OCI-LY3 (cell line): ENCODE results near the gene GLCE.

Source experiments
- H2AFZ ChIP-seq: fragments of 200-600, 300-600 bp; shearing (Covaris generic); 2 replicates; pipeline ENCODE4 v1.6.0; 2014; ENCODE audit warnings: antibody characterized with exemption, low read depth, low read length
- H3K27ac ChIP-seq: fragments of 200-600, 300-600 bp; sonication (generic); 2 replicates; pipeline ENCODE4 v1.5.1; 2014; ENCODE audit warnings: mild to moderate bottlenecking, low read length, moderate library complexity, mixed read lengths
- H3K27me3 ChIP-seq: fragments of 200-600, 300-600 bp; sonication (generic); 2 replicates; pipeline ENCODE4 v1.6.1; 2014; ENCODE audit warnings: low read depth, low read length, mixed read lengths
- H3K36me3 ChIP-seq: fragments of 200-600, 300-600 bp; sonication (generic); replicated peaks from 2 replicates; pipeline ENCODE3; 2014; ENCODE audit warnings: low read depth, low read length, mixed read lengths
- H3K4me1 ChIP-seq: fragments of 300-600, 200-600 bp; sonication (generic); 2 replicates; pipeline ENCODE4 v1.6.1; 2014; ENCODE audit warnings: low read length, mixed read lengths
- H3K4me2 ChIP-seq: fragments of 200-600, 300-600 bp; sonication (generic); 2 replicates; pipeline ENCODE4 v1.6.1; 2014; ENCODE audit warnings: low read length, mixed read lengths
- H3K4me3 ChIP-seq: fragments of 300-600, 200-600 bp; sonication (generic); 2 replicates; pipeline ENCODE4 v1.5.1; 2014; ENCODE audit warnings: antibody characterized with exemption, mild to moderate bottlenecking, low read length, moderate library complexity
- H3K79me2 ChIP-seq: fragments of 300-600, 200-600 bp; shearing (Covaris generic); 2 replicates; pipeline ENCODE4 v1.6.1; 2014; ENCODE audit warnings: mild to moderate bottlenecking, low read length, mixed read lengths
- H3K9ac ChIP-seq: fragments of 300-600, 200-600 bp; shearing (Covaris generic); 2 replicates; pipeline ENCODE4 v1.6.0; 2014; ENCODE audit warnings: mild to moderate bottlenecking, low read length, moderate library complexity
- H3K9me3 ChIP-seq: fragments of 200-600, 300-600 bp; shearing (Covaris generic); 2 replicates; pipeline ENCODE4 v1.6.1; 2014; ENCODE audit warnings: low read length, mixed read lengths; ENCODE audit not compliant: insufficient read depth
- H4K20me1 ChIP-seq: fragments of 200-600, 300-600 bp; sonication (generic); 2 replicates; pipeline ENCODE4 v1.6.1; 2016; ENCODE audit warnings: low read length, mixed read lengths; ENCODE audit not compliant: insufficient read depth
- CTCF ChIP-seq: fragments of 200-600, 300-600 bp; sonication (generic); IDR thresholded peaks from 2 replicates; pipeline ENCODE4 v1.5.1; 2014; ENCODE audit warnings: antibody characterized with exemption, low read length, low read depth
- EZH2phosphoT487 ChIP-seq: fragments of 200-600 bp; shearing (Covaris generic); IDR thresholded peaks from 2 replicates; pipeline ENCODE4 v1.6.1; 2018; ENCODE audit warnings: antibody characterized with exemption, mixed run types, low read depth

The GLCE gene

GRCh38 chr15:69232144-69232543, 71.7 kb downstream of the GLCE start:
- Histone ChIP-seq H3K27me3 (no peaks in the 10 kb centered on the region), H3K36me3 (no peaks in the 10 kb centered on the region), H3K4me3 (no peak overlapping the region), H3K9me3 (no peaks in the 10 kb centered on the region), H3K27ac (no peak overlapping the region), H4K20me1 (no peaks in the 10 kb centered on the region), H3K4me2 (no peak overlapping the region), H3K79me2 (no peaks in the 10 kb centered on the region), H3K9ac (no peak overlapping the region), H2AFZ (no peak overlapping the region), H3K4me1 (no peaks in the 10 kb centered on the region)
- TF ChIP-seq EZH2phosphoT487 = no peak
- no peak for TF ChIP-seq CTCF

- no peak overlapping the region for H3K27ac ChIP-seq
- no peaks in the 10 kb centered on the region for H4K20me1 ChIP-seq
- no peaks in the 10 kb centered on the region for H3K9me3 ChIP-seq
- no peaks in the 10 kb centered on the region for H3K79me2 ChIP-seq
- H3K9ac ChIP-seq = no peak overlapping the region
- H3K4me2 ChIP-seq = no peak overlapping the region
- H3K27me3 ChIP-seq = no peaks in the 10 kb centered on the region
- H3K4me1 ChIP-seq = no peaks in the 10 kb centered on the region
- no peak overlapping the region for H3K4me3 ChIP-seq
- H2AFZ ChIP-seq = no peak overlapping the region
- no peaks in the 10 kb centered on the region for H3K36me3 ChIP-seq
- TF ChIP-seq EZH2phosphoT487 = no peak
- no peak for TF ChIP-seq CTCF
These were observed 72.3 kb downstream of the GLCE start for GRCh38 chr15:69232765-69233164.

GRCh38 chr15:69234676-69235075, 74.2 kb downstream of the GLCE start:
- Histone ChIP-seq H3K4me3 (no peak overlapping the region), H3K27ac (no peak overlapping the region), H3K79me2 (no peaks in the 10 kb centered on the region), H3K36me3 (no peaks in the 10 kb centered on the region), H3K9me3 (no peaks in the 10 kb centered on the region), H3K9ac (no peak overlapping the region), H3K4me1 (no peaks in the 10 kb centered on the region), H3K27me3 (no peaks in the 10 kb centered on the region), H3K4me2 (no peak overlapping the region), H4K20me1 (no peaks in the 10 kb centered on the region), H2AFZ (no peak overlapping the region)
- TF ChIP-seq CTCF (no peak), EZH2phosphoT487 (no peak)

GRCh38 chr15:69236505-69236904, 76.1 kb downstream of the GLCE start:
- Histone ChIP-seq H3K4me1 (no peaks in the 10 kb centered on the region), H4K20me1 (no peaks in the 10 kb centered on the region), H3K27me3 (no peaks in the 10 kb centered on the region), H3K36me3 (no peaks in the 10 kb centered on the region), H3K27ac (no peak overlapping the region), H2AFZ (no peak overlapping the region), H3K9ac (no peak overlapping the region), H3K4me3 (no peak overlapping the region), H3K9me3 (no peaks in the 10 kb centered on the region), H3K4me2 (no peak overlapping the region), H3K79me2 (no peaks in the 10 kb centered on the region)
- TF ChIP-seq CTCF (no peak), EZH2phosphoT487 (no peak)
